ENCODE results near the gene CCDC167. TPM values are rescaled to one million over a fixed set of nuclear protein-coding genes. Genes with fewer than 3 reads are reported as not detected.

The CCDC167 gene
- total and polyA plus RNA-seq, 8 donors: 4.3 to 12.4 (median 7.0) TPM

- DNase-seq: no peak
- WGBS, 2 donors: 67 to 70% methylated on average over 3 of the region's 3 CpGs
- ATAC-seq: no peak
- Histone ChIP-seq H3K36me3 (peaks cover 3 to 39% (median 9%) of the 10 kb centered on the region in 3 donors), H3K27me3 (no peaks in the 10 kb centered on the region), H3K9me3 (no peaks in the 10 kb centered on the region), H3K27ac (no peak overlapping the region), H3K4me3 (no peak overlapping the region), H3K4me1 (no peaks in the 10 kb centered on the region)
- intact Hi-C loops (cut with DNase I): no loop called here
- FAIRE-seq: no peak
- TF ChIP-seq CTCF (IDR thresholded peaks at IDR 0.05): no peak
These were observed 22.5 kb downstream of the CCDC167 start for GRCh38 chr6:37477191-37477590.

DNA sequence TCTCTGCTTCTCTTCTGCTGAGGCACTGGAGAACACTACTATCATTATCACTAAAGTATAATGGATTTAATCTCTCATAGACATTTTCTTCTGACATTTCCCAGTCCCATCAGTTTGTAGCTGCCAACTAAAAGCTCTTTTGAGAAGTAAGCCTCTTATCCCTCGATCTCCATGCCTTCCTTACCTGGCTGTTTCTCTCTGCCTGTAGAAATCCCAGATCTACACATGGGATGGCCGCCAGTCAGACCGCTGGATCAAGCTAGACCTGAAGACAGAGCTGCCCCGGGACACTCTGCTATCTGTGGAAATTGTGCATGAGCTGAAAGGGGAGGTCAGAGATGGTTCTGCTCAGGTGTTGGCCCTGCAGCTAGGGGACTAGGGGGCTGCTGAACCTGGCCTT lies 25.4 kb downstream of the CCDC167 start:
- intact Hi-C loops (cut with DNase I): no loop called here
- no peak for ATAC-seq
- 93 to 98% methylated on average over 4 of the region's 4 CpGs for WGBS, 2 donors

GRCh38 chr6:37473364-37474095 lies 26.2 kb downstream of the CCDC167 start:
- FAIRE-seq: no peak

More for the DNA sequence above, 25.4 kb downstream of the CCDC167 start:
- FAIRE-seq (no peak), DNase-seq (no peak)
- TF ChIP-seq CTCF (IDR thresholded peaks at IDR 0.05): no peak
- H3K4me1 ChIP-seq: no peaks in the 10 kb centered on the region
- no peak overlapping the region for H3K4me3 ChIP-seq
- H3K9me3 ChIP-seq: no peaks in the 10 kb centered on the region
- H3K36me3 ChIP-seq: peaks cover 3 to 47% (median 9%) of the 10 kb centered on the region in 3 donors
- H3K27me3 ChIP-seq: no peaks in the 10 kb centered on the region
- no peak overlapping the region for H3K27ac ChIP-seq

DNA sequence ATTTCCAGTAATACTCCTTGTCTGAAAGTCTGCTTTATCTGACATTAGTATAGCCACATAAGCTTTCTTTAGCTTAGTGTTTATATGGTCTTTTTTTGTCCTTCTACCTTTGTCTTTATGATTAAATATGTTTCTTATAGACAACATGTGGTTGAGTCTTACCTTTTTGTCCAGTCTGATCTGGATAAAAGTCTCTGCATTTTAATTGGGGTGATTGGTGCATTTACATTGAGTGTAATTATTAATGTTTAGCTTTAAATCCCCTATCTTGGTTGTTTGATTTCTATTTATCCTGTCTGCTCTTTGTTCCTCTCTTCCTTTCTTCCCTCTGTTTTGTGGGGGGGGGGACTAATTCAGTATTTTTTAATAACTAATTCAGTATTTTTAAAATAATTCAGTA lies 32.0 kb downstream of the CCDC167 start:
- H3K4me1 ChIP-seq: no peaks in the 10 kb centered on the region
- no peaks in the 10 kb centered on the region for H3K27me3 ChIP-seq
- TF ChIP-seq CTCF (IDR thresholded peaks at IDR 0.05): no peak
- no peak overlapping the region for H3K4me3 ChIP-seq
- no peak overlapping the region for H3K27ac ChIP-seq
- FAIRE-seq (no peak), DNase-seq (no peak), ATAC-seq (no peak)
- peaks cover 0 to 22% (median 2%) of the 10 kb centered on the region in 3 donors for H3K36me3 ChIP-seq
- H3K9me3 ChIP-seq: no peaks in the 10 kb centered on the region
- intact Hi-C loops (cut with DNase I): no loop called here

More at GRCh38 chr6:37473364-37474095, 26.2 kb downstream of the CCDC167 start:
- DNase-seq (peak in 1 of 6 donors; percentile 45), ATAC-seq (peak in 3 of 4 donors; percentile 40 to 58 (median 51))
- TF ChIP-seq CTCF (IDR thresholded peaks at IDR 0.05): no peak
- Histone ChIP-seq H3K9me3 (no peaks in the 10 kb centered on the region), H3K4me1 (no peaks in the 10 kb centered on the region), H3K27ac (no peak overlapping the region), H3K4me3 (no peak overlapping the region), H3K36me3 (peaks cover 3 to 40% (median 9%) of the 10 kb centered on the region in 3 donors), H3K27me3 (no peaks in the 10 kb centered on the region)
- intact Hi-C loops (cut with DNase I): no loop called here
- WGBS, 2 donors: 42 to 49% methylated on average over 8 of the region's 8 CpGs

DNA sequence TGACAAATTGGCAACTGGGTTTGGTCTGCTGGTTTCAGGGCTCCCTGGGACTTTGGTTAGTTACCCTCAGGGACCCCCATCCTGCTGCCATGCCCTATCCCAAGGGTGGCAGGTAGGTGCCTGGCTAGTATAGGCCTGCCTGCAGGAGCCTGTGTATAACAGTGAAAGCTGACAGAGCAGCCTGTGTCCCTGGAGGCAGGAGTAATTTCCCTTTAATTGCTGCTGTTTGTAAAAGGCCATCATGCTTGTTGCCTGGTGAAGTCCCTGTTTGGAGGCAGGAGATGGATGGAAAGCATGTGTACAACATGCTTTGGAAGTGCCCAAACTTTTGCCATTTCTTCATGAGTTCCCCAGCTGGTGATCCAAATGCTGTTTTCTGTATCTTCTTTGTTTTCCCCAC lies 36.6 kb downstream of the CCDC167 start:
- Histone ChIP-seq H3K4me3 (no peak overlapping the region), H3K27me3 (no peaks in the 10 kb centered on the region), H3K36me3 (peaks cover 0 to 40% (median 15%) of the 10 kb centered on the region in 3 donors), H3K9me3 (no peaks in the 10 kb centered on the region), H3K4me1 (no peaks in the 10 kb centered on the region), H3K27ac (no peak overlapping the region)
- TF ChIP-seq CTCF (IDR thresholded peaks at IDR 0.05): no peak
- intact Hi-C loops (cut with DNase I): no loop called here
- FAIRE-seq: no peak
- no peak for DNase-seq
- ATAC-seq: no peak
